CD14-positive monocyte (primary cell): ENCODE data around the gene MEI4. TPM values are rescaled to one million over a fixed set of nuclear protein-coding genes. Genes with fewer than 3 reads are reported as not detected.

Experiments
- DNase-seq, 3 donors: peaks; one replicate each; pipeline ENCODE4 v3.0.0-alpha.2; 2011 to 2022
- H2AFZ ChIP-seq: 2 replicates; pipeline ENCODE4 v1.6.0; 2012; ENCODE audit warnings: mild to moderate bottlenecking, low read depth, low read length, inconsistent platforms; ENCODE audit not compliant: insufficient read depth, poor library complexity, severe bottlenecking
- H3K27ac ChIP-seq, 2 donors: 1 replicate in 1 of 2; 2 replicates in 1 of 2; pipeline ENCODE4 v1.5.1; 2012 to 2013; ENCODE audit warnings: low read length in 2 of 2, control low read depth in 1 of 2, inconsistent platforms in 1 of 2, low read depth in 1 of 2, mild to moderate bottlenecking in 1 of 2
- H3K27me3 ChIP-seq, 2 donors: one replicate each; pipeline versions ENCODE4 v1.6.0 to v1.6.1; 2011 to 2013; ENCODE audit warnings: low read length in 2 of 2; ENCODE audit not compliant: control insufficient read depth in 2 of 2, insufficient read depth in 2 of 2
- H3K36me3 ChIP-seq, 2 donors: replicated peaks in 1 of 2; 1 replicate in 1 of 2; 2 replicates in 1 of 2; pipeline versions ENCODE4 v1.5.1 to v1.6.1; 2012 to 2013; ENCODE audit warnings: low read length in 2 of 2, control low read depth in 1 of 2, inconsistent platforms in 1 of 2, mild to moderate bottlenecking in 1 of 2; ENCODE audit not compliant: insufficient read depth in 2 of 2, control insufficient read depth in 1 of 2
- H3K4me1 ChIP-seq, 2 donors: 1 replicate in 1 of 2; 2 replicates in 1 of 2; pipeline versions ENCODE4 v1.5.1 to v1.6.1; 2012 to 2013; ENCODE audit warnings: low read length in 2 of 2, control low read depth in 1 of 2, inconsistent platforms in 1 of 2, mild to moderate bottlenecking in 1 of 2, moderate library complexity in 1 of 2; ENCODE audit not compliant: insufficient read depth in 2 of 2, control insufficient read depth in 1 of 2
- H3K4me2 ChIP-seq: replicated peaks from 2 replicates; pipeline ENCODE3; 2012; ENCODE audit warnings: low read length, moderate library complexity, mild to moderate bottlenecking; ENCODE audit not compliant: poor library complexity, severe bottlenecking; ENCODE audit errors: extremely low read depth
- H3K4me3 ChIP-seq, 3 experiments: fragments of 200-600 bp in 1 of 3; sonication (generic) in 1 of 3; replicated peaks in 1 of 3; 1 replicate in 2 of 3; 2 replicates in 1 of 3; pipeline ENCODE4 v1.5.1; 2011 to 2013; ENCODE audit warnings: low read length in 3 of 3, mild to moderate bottlenecking in 3 of 3, control low read depth in 2 of 3, low read depth in 2 of 3, inconsistent platforms in 1 of 3, moderate library complexity in 1 of 3
- H3K79me2 ChIP-seq: 2 replicates; pipeline ENCODE4 v1.6.0; 2012; ENCODE audit warnings: mild to moderate bottlenecking, control low read depth, inconsistent platforms, low read length, moderate library complexity; ENCODE audit not compliant: insufficient read depth
- H3K9ac ChIP-seq: 2 replicates; pipeline ENCODE4 v1.6.0; 2017; ENCODE audit warnings: low read length, mild to moderate bottlenecking; ENCODE audit not compliant: insufficient read depth, poor library complexity, severe bottlenecking
- H3K9me3 ChIP-seq, 2 donors: replicated peaks in 1 of 2; 1 replicate in 1 of 2; 2 replicates in 1 of 2; pipeline versions ENCODE4 v1.5.1 to v1.6.1; 2012 to 2013; ENCODE audit warnings: low read length in 2 of 2, control low read depth in 1 of 2; ENCODE audit not compliant: control insufficient read depth in 1 of 2, insufficient read depth in 1 of 2
- H4K20me1 ChIP-seq: 2 replicates; pipeline ENCODE4 v1.6.0; 2012; ENCODE audit warnings: mild to moderate bottlenecking, low read length, control low read depth, moderate library complexity; ENCODE audit not compliant: insufficient read depth
- H3K27ac Mint-ChIP-seq, 7 donors: one replicate each; pipeline ENCODE4 v1.8.0; 2020; ENCODE audit warnings: mild to moderate bottlenecking in 7 of 7, mixed read lengths in 7 of 7, moderate library complexity in 6 of 7, inconsistent platforms in 2 of 7
- H3K27me3 Mint-ChIP-seq, 3 donors: one replicate each; pipeline ENCODE4 v1.8.0; 2021 to 2022; ENCODE audit warnings: low read depth in 3 of 3, mild to moderate bottlenecking in 3 of 3, mixed read lengths in 3 of 3, moderate library complexity in 3 of 3, inconsistent platforms in 1 of 3
- H3K36me3 Mint-ChIP-seq, 2 donors: one replicate each; pipeline ENCODE4 v1.8.0; 2020; ENCODE audit warnings: mixed read lengths in 2 of 2, inconsistent platforms in 1 of 2, mild to moderate bottlenecking in 1 of 2
- H3K4me1 Mint-ChIP-seq: one replicate; pipeline ENCODE4 v1.8.0; 2020; ENCODE audit warnings: mild to moderate bottlenecking, mixed read lengths
- H3K4me3 Mint-ChIP-seq, 2 donors: one replicate each; pipeline ENCODE4 v1.8.0; 2020; ENCODE audit warnings: mild to moderate bottlenecking in 2 of 2, mixed read lengths in 2 of 2, moderate library complexity in 1 of 2
- H3K9me3 Mint-ChIP-seq, 7 donors: one replicate each; pipeline ENCODE4 v1.8.0; 2020 to 2022; ENCODE audit warnings: mixed read lengths in 7 of 7, mild to moderate bottlenecking in 6 of 7, moderate library complexity in 6 of 7, inconsistent platforms in 2 of 7
- WGBS: methylation state at CpG from one replicate; pipeline ENCODE4 v1.1.5; 2013; ENCODE audit warnings: missing lambda C conversion rate; ENCODE audit not compliant: insufficient coverage; 5-methylcytosine and 5-hydroxymethylcytosine counted together
- intact Hi-C, 2 donors: fragments of 100-400 bp; cut with micrococcal nuclease; formaldehyde crosslinking; loops; one replicate each; pipeline versions ENCODE4 v1.15.0 to v1.15.1; 2023
- polyA plus RNA-seq, 3 donors: library from polyadenylated mRNA; depleted of rRNA in 1 of 3; unstranded in 2 of 3; stranded (reverse) in 1 of 3; fragments of 300-500 nt in 2 of 3; fragments of >200 nt in 1 of 3; fragmentation: Illumina TruSeq in 2 of 3; gene quantifications; 1 replicate in 2 of 3; 2 replicates in 1 of 3; pipeline ENCODE4 v1.2.3, GENCODE V29; 2012 to 2021
- TF ChIP-seq, protein P1 (sequence below): fragments of 200-600 bp; IDR thresholded peaks from one replicate; pipeline ENCODE4 v1.8.0; 2022; ENCODE audit warnings: antibody characterized with exemption, mild to moderate bottlenecking

MEI4 gene
- polyA plus RNA-seq, 3 donors: not detected

- Histone ChIP-seq H3K9ac (no peak overlapping the region), H3K4me1 (no peaks in the 10 kb centered on the region), H3K79me2 (no peaks in the 10 kb centered on the region), H2AFZ (no peak overlapping the region), H3K4me2 (no peak overlapping the region), H4K20me1 (no peaks in the 10 kb centered on the region), H3K4me3 (no peak overlapping the region), H3K27me3 (no peaks in the 10 kb centered on the region), H3K9me3 (peaks cover 2 to 18% of the 10 kb centered on the region in 2 donors), H3K36me3 (no peaks in the 10 kb centered on the region), H3K27ac (no peak overlapping the region)
- H3K36me3 Mint-ChIP-seq: no peaks in the 10 kb centered on the region
- WGBS: no CpG with 5 or more reads among the region's 1 CpG
- no peaks in the 10 kb centered on the region for H3K27me3 Mint-ChIP-seq
- DNase-seq: no peak
- no peaks in the 10 kb centered on the region for H3K4me1 Mint-ChIP-seq
- H3K9me3 Mint-ChIP-seq: peaks cover 2 to 14% (median 7%) of the 10 kb centered on the region in 7 donors
- intact Hi-C loops: no loop called here
- TF ChIP-seq, protein P1, sequence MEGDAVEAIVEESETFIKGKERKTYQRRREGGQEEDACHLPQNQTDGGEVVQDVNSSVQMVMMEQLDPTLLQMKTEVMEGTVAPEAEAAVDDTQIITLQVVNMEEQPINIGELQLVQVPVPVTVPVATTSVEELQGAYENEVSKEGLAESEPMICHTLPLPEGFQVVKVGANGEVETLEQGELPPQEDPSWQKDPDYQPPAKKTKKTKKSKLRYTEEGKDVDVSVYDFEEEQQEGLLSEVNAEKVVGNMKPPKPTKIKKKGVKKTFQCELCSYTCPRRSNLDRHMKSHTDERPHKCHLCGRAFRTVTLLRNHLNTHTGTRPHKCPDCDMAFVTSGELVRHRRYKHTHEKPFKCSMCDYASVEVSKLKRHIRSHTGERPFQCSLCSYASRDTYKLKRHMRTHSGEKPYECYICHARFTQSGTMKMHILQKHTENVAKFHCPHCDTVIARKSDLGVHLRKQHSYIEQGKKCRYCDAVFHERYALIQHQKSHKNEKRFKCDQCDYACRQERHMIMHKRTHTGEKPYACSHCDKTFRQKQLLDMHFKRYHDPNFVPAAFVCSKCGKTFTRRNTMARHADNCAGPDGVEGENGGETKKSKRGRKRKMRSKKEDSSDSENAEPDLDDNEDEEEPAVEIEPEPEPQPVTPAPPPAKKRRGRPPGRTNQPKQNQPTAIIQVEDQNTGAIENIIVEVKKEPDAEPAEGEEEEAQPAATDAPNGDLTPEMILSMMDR: no peak
- H3K4me3 Mint-ChIP-seq: no peak overlapping the region
- H3K27ac Mint-ChIP-seq: no peak overlapping the region
Measured at GRCh38 chr6:77764364-77764763, 111.5 kb downstream of the MEI4 start.

DNA sequence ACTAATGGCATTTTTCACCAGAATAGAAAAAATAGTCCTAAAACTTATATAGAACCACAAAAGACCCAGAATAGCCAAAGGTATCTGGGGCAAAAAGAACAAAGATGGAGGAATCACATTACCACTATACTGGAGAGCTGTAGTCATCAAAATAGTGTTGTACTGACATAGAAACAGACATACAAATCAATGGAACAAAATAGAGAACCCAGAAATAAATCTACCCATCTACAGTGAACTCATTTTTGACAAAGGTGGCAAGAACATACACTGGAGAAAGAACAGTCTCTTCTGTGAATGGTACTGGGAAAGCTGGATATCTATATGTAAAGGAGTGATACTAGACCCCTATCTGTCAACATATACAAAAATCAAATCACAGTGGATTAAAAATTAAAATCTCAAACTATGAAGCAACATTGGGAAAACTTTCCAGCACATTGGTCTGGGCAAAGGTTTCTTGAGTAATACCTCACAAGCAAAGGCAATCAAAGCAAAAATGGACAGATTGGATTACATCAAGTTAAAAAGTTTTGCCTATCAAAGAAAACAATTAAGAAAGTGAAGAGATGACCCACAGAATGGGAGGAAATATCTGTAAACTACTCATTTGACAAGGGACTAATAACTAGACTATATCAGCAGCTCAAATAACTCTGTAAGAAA lies 120.5 kb downstream of the MEI4 start:
- Histone ChIP-seq H3K9me3 (peaks cover 11 to 16% of the 10 kb centered on the region in 2 donors), H3K4me2 (no peak overlapping the region), H3K79me2 (no peaks in the 10 kb centered on the region), H4K20me1 (no peaks in the 10 kb centered on the region), H3K27ac (no peak overlapping the region), H3K36me3 (no peaks in the 10 kb centered on the region), H2AFZ (no peak overlapping the region), H3K4me1 (no peaks in the 10 kb centered on the region), H3K27me3 (no peaks in the 10 kb centered on the region), H3K9ac (no peak overlapping the region), H3K4me3 (no peak overlapping the region)
- Mint-ChIP-seq H3K27me3 (no peaks in the 10 kb centered on the region), H3K4me1 (no peaks in the 10 kb centered on the region), H3K9me3 (peaks cover 6 to 15% (median 10%) of the 10 kb centered on the region in 7 donors), H3K27ac (no peak overlapping the region), H3K4me3 (no peak overlapping the region), H3K36me3 (no peaks in the 10 kb centered on the region)
- intact Hi-C loops: no loop called here
- no peak for DNase-seq
- TF ChIP-seq, protein P1: no peak
